Activated T-cell treated with anti-CD3 and anti-CD28 coated beads for 24 hours (primary cell): ENCODE data around the gene TTLL9.

ENCODE experiments used
- DNase-seq: peaks from one replicate; pipeline ENCODE4 v3.0.0-alpha.2; 2020; ENCODE audit warnings: low read depth

Gene TTLL9

DNA sequence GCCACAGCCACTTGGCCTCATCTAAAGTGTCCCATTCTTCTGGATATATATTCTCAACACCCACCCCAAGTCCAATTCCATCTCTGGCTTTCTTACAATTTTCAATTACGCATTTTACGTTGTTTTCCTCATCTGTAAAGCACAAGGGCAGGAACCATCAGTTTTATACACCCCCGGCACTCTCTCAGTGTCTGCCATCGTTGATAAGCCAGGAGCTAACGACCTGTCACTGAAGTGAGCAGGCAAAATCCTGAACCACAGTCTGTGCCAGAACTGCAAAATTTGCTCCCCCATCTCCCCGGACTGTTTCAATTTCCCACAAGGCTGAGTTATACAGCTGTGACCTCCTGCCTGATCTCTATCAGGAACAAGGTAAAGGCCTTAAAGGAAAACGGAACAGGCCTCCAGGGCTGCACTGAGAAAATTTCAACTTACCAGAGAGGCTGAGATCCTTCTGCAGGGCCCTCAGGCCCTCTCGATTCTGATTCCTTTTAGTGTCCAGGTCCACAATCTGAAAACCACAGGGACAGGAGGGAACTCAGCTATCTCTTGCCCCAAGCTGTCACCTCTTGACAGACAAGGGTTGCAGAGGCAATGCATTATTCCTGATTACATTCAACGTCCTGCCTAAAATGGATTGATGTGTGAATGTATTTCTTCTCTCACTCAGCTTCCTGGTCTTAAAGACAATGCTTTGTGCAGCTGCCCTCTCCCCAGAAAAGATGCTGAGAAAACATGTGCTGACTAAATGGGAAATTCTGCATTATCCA lies 79.6 kb downstream of the TTLL9 start:
- DNase-seq = no peak

DNA sequence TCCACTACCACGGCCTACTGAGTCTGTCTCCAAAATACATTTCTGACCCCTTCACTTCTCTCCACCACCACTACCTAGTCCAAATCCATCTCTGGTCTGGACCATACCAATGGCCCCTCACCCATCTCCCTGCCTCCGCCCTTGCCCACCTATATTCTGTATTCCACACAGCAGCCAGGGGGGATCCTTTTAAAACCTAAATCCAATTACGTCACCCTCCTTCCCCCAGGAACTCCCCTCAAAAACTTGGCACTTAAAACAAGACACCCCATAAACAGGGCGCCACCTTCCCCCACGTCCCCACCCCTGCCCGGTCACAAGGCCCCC lies 80.7 kb downstream of the TTLL9 start:
- no peak for DNase-seq

DNA sequence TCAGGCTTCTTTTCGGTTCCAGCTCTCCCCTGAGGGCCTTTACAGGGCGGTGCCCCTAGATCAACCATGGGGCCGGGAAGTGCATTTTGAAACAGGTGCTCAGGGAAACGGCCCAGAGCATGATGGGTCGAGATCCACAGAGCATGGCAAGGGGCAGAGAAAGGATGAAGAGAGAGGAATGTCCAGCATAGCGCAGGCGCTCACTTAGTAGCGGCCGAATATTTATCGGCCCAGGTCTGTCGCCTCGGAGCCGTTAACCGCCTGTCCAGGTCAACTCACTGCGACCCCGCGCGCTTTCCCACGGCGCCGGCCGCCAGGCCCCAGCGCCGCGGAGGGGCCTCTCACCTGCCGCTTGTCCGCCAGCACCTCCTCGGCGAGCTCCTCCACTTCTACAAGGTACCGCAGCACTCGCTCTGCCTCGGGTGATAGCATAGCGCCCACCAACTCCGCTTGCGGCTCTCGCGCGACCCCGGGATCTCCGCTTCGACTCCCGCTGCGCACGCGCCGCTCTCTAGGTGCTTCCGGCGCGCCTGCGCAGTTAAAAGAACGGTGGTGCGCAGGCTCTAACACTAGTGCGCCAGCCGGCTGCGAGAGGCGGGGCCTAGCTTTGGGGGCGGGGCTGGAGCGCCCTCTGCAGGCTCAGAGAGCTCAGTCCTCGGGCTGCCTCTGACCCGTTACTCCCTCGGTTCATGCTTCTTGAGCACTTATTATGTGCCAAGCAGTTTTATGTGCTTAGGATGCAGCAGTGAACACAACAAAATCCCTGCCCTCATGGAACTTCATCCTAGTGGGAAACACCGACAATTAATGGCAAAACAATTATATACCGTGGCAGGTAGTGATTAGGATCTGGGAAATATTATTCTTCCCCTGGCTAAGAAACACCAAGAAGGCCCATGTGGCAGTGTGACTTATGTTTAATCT lies 81.4 kb downstream of the TTLL9 start, which contains the start of gene PDRG1:
Gene PDRG1 (minus strand): TSS at position 517 of the 924 bp plus-strand sequence. CDS start 85 bp downstream, at position 432.
- DNase-seq = peak; percentile 97

DNA sequence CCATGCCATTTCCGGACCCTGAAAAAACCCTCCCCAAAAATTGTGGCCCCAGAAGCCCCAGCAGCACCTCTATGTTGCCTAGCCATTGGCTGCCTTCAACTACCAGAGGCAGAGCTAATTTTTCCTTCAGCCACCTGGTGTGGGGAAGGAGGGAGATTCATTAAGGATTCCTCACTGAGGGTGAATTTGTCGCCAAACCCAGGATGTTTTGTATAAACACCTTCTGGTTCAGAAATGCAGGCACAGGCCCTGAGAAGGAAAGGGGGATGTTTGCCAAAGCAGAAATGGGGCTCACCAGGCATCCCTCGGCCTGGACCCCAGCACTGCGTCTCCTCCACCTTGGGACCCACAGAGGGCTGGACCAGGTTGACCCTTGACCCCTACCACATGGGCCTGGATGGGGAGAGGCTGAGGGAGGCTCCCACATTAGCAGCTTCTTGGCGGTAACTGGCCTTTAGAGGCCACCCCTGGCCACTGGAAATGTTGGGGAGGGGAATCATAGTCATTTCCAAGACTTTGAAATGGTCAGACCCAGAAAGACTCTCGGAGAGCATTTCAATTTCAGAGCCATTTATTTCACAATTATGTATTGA lies 83.2 kb downstream of the TTLL9 start:
- no peak for DNase-seq

DNA sequence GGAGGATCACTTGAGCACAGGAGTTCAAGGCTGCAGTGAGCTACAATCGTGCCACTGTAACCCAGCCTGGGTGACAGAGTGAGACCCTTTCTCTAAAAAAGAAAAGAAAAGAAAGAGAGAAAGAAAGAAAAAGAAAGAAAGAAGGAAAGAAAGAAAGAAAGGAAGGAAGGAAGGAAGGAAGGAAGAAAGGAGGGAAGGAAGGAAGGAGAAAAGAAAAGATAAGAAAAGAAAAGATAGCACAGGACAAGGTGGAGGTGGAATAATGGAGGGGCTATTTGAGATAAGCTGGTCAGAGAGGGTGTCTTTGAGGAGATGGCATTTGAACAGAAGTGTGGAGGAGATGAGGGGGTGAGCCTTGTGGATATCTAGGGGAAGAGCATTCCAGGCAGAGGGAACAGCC lies 84.1 kb downstream of the TTLL9 start:
- no peak for DNase-seq

DNA sequence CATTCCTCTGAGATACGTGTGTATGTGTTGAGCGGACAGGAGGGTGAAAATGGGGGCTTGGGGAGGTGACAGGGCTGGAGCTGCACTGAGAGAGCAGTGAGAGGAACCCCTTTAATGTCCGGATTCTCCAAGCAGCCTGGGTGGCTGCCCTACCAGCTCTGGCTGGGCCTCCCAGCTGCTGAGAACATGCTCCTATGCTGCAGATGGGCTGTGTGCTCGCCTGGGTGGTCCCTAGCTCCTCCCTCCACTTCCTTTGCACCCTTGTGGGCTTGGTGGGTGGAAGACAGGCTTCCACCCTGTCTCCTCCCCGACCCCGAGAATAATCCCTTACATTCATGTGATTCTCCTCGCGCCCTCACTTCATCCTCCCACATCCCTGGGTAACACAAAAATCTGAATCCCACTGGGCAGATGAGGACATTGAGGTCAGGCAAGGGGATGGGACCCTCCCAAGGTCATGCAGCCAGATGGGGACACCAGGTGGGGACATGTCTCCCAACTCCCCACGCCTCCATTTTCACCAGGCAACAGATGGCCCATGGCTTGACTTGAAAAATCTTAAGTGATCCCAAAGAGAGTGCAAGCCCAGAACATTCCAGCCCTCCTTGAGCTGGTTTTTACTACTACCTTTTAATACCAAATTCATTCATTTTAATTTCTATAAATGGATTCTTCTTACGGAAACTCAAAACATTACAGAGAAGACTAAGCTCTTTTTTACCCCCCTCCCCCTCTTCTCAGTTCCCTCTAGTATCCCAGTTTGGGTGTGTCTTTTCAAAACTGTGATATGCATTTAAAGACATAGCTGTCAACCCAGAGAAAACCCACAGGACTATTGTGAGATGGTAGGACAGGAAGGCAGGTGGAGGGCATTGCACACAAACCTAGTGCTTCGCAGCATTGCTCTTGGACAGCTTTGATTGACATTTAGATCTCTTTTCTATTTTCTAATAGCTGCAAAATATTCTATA lies 86.4 kb downstream of the TTLL9 start:
- no peak for DNase-seq

DNA sequence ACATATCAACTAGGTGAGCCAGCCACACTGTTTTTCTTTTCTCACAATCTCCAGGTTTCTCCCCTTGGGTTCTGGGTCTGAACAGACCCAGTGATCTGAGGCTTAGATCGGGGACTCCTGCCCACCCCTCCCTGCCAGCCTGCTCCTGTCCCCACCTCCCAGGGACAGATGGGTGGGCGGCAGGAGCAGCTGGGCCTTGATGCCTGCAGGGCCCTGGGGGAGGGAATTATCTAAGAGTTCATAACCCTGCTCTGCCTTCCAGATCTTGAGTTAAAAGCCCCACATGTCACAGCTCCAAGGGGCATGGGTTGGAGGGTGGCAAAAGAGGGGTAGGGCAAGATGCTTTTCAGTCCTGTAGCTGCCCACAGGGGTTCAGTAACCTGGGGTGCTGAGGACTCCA lies 92.3 kb downstream of the TTLL9 start:
- no peak for DNase-seq

DNA sequence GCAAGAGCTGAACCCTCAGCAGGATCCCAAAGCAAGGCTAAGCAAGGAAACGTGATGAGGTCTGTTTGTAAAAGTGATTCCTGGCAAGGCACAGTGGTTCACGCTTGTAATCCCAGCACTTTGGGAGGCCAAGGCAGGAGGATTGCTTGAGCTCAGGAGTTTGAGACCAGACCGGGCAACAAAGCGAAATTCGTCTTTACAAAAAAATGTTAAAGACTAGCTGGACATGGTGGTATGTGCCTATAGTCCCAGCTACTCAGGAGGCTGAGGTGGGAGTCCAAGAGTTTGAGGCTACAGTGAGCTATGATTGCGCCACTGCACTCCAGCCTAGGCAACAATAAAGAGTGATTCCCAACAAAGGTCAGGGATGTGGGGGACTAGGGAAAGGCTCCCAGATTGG lies 93.5 kb downstream of the TTLL9 start:
- no peak for DNase-seq

DNA sequence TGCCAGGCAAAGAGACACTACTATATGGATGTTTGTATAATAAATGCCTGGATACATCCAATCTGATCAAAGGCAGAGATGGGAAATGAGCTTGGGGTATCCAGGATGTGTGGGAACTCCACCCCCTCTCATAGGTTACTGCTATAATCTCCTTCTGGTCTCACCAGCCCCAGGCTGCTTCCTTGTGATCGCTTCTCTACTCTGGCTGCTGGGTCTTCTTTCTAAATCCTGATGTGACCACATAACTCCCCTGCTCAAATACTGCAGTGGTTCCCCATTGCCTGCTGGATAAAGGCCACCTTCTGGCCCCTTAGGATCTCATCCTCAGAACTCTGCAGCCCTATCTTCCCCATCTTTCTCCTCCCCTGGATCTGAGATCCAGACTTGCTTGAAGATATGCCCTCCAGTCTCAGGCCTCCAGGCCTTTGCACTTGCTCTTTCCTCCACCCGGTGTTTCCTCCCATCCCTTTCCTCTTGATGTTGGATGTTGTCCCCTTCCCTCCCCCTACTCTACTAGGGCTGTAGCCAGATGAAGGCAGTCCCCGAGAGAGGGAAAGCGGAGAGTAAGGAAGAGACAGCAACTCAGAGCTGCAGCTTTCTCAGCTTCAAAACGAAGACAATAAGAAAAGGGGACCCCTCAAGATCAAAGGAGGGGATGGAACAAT lies 96.7 kb downstream of the TTLL9 start:
- DNase-seq = no peak

DNA sequence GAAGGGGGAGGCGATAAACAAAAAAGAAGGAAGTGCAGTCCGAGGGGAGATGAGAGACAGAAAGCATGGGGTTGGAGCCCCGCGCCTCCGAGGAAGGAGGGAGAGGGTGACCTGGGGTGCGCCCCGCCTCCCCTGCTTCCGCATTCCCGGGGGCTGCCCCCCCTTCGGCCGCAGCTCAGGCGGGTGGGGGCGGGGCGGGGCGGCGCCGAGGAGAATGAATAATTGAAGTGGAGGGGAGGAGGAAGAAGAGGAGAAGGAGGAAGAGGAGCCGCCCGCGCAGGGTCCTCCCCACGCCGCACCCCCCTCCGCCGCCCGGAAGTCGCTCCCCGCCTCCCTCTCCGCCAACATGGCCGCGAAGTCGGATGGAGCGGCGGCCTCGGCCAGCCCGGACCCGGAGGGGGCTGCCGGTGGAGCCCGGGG lies 97.4 kb downstream of the TTLL9 start, which contains the start of gene XKR7:
Gene XKR7 (plus strand): TSS at position 322 of the 420 bp plus-strand sequence. CDS start 25 bp downstream, at position 347.
- no peak for DNase-seq

DNA sequence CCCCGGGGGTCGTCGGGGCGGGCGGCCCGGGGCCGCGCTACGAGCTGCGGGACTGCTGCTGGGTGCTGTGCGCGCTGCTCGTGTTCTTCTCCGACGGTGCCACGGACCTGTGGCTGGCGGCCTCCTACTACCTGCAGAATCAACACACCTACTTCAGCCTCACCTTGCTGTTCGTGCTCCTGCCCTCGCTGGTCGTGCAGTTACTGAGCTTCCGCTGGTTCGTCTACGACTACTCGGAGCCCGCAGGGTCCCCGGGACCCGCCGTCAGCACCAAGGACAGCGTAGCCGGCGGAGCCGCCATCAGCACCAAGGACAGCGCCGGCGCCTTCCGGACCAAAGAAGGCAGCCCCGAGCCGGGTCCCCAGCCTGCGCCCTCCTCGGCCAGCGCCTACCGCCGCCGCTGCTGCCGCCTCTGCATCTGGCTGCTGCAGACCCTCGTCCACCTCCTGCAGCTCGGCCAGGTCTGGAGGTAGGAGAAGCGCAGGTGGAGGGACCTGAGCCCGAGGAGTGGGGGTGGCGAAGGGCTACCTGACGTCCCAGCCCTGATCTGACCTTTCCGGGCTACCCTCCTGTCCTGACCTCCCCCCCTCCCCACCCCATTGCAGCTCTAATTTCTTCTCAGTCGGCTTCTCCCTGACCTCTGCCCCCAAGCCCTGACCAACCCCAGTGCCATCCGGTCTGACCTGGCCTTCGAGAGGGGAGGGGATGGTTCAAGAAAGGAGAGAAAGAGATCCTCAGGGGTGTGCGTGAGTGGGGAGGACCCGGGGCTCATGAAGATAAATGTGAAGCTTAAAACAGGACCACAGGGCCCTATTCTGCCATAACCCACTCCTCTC lies 98.1 kb downstream of the TTLL9 start:
- peak; percentile 73 for DNase-seq

DNA sequence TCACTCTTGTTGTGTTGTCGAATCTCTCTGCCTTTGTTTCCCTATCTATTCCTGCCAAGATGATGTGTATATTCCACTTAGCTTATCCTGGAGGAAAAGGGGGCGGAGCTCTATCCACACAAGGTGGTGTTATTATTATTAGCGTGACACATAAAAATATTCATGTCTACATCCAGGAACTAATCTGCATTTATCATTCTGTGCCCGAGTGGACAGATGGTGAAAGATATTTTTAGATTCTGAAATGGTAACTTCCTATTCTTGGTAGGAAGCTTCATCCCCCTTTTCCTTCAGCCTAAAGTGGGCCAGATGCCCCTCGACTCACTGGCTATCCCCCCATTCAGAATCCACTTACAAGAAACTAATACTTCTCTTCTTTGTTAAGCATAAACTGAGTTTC lies 99.6 kb downstream of the TTLL9 start:
- no peak for DNase-seq

DNA sequence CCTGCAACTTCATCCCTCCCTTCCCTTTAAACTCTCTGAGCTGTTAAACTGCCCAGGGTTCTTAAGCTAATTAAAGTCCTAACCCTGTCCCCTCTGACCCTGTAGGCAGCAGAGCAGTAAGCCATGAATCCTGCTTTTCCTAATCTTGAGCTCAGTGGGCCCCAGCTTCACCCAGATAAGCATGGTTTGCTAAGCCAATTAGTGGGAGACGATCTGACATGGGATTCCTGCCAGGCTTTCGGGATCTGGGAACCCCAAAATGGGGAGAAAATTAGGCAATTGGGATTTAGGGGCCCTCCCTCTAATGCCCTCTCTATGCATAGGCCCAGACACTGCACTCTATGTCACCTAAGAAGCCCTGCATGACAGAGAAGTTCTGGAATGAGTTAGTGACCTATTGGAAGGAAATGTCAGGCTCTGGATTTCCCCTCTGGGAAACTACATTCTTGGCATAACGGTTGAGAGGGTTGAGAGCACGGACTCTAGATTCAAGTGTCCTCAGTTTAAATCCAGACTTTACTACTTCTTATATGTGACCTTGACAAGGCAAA lies 102.1 kb downstream of the TTLL9 start:
- DNase-seq = no peak

DNA sequence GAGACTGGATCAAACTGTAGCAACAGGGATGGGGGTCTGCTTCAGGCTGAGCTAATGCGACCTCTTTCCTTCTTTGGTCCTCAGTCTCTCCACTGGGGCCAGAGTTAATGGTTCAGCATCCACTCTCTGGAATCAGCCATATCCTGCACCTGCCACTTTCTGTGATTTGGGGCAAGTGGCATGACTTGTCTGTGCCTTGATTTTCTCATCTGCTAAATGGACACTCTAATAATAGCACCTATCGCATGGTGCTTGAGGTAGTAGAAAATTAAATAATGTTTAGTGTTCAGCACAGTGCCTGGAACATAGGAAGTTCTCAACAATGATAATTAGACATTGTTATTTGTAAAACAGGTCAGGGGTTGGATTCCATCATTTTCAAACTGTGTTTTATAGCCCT lies 103.9 kb downstream of the TTLL9 start:
- no peak for DNase-seq

DNA sequence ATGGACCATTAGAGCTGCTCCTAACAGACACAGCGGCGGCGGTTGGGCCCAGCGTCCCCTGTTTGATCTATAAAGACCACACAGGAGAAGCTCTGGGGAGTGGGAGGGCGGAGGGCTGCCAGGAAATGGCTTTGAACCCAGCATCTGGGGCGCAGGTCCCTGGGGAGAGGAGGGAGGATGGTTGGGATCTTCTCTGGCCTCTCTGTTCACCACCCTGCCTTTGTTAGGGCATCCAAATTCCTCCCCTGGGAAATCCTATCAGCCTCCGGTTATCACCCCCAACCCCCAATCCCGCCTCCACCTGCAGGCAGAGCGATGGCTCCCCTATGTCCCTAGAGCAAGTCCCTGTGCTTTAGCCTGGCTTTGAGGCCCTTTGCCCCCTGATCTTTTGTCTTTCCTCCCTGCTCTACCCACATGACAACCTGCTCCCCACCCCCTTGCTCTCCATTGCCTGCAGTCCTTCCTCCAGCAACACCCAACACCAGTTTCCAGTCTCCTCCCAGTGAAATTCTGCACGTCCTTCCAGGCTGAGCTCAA lies 104.6 kb downstream of the TTLL9 start:
- no peak for DNase-seq

DNA sequence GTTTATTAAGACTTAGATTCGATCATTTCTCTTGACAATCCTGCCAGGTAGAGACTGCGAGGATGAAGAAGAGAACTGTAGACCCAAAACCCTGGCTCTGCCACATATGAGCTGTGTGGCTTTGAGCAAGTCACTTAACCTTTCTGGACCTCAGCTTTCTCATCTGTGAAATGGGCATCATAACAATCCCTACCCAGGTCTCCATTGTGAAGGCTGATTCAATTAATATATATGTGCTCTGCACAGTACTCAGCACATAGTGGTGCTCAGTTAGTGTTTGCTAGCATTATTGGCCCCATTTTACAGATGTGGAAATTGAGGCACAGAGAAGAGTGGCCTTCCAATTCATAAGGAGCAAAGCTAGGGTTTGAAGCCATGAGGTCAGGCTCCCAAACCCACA lies 105.4 kb downstream of the TTLL9 start:
- no peak for DNase-seq

DNA sequence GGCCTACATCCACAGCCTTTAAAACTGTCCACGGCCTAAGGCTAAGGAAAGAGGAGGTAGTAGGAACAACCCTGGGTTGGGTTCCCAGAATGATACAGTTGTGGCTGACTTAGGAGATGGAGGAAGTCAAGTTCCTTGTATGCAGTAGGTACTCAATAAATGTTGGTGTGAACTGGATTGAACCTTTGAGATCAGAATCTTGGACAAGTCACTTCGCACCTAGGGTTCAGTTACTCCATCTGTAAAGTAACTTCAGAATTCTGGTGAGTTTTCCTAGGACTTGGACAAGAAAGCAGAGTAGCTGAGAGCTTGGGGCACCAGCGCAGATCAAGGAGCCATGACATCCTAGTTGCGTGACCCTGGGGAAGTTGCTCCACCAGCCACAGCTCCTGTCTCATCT lies 106.6 kb downstream of the TTLL9 start:
- DNase-seq = no peak

DNA sequence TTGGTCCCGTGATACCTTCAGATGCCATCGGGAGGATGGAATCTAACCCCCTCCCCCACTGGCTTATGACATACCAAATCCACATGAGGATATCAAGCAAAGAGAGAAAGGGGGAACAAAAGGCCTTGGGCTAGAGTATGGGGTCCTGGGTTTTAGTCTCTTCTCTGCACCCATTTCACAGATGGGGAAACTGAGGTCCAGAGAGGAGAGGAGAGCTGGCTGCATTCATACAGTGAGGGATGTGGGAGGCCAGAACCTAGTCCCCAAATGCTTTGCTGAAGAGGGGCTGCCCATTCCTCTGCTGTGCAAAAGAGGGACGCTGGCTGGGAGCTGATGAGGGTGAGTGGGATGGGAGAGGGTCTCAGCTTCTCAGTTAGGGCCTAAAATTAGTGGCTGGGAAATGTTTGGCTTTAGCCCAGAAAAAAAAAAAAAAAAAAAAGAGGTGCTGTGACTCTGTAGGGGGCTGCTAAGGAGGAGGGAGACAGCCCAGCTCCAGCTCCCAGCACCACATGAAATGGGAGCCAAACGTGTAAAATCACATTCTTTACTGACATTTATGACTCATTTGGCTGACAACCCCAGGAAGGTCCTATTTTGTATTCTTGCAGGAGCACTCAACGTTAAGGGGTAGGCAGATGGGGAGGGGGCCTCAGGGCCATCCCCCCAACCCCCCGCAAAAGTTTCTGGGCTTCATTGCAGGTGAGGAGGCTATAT lies 109.4 kb downstream of the TTLL9 start:
- DNase-seq = no peak

DNA sequence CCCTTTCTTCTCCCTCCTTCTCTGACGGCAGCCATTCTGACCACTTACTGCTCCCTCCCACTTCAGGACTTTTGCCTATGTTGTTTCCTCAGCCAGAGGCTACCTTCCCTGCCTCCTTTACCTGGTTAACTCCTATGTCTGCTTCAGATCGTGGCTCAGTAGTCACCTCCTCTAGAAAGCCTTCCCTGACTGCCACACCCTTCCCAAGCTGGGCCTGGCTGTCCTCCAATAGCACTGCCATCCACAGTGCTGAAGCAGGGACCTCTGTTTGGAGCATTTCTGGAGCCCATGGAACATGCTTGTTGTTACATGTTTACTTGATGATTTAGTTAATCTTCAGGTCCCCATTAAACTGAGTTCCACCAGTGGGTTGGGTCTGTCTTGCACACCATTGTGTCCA lies 111.3 kb downstream of the TTLL9 start:
- DNase-seq = no peak
